ENCODE measurements around the gene ANGPTL8. TPM values are rescaled to one million over a fixed set of nuclear protein-coding genes. Genes with fewer than 3 reads are reported as not detected.
A peak's percentile ranks its signal among the peaks of the same experiment; 100 is the strongest.

ANGPTL8 gene
- total and polyA plus RNA-seq, 2 of the 13 experiments (the other 11 are each of a cell fraction or from before 2014, with no cell fraction given): 27.3 to 243 TPM

GRCh38 chr19:11242864-11243797, 3.7 kb downstream of the ANGPTL8 start (continued):
- no peak for TF ChIP-seq ZHX2 (IDR thresholded peaks at IDR 0.05; ENCODE audit: low read depth)
- no peak for TF ChIP-seq ZHX2 (CRISPR knock-in tag; IDR thresholded peaks at IDR 0.05; ENCODE audit: borderline replicate concordance)
- TF ChIP-seq E2F5 (CRISPR knock-in tag; conservative IDR thresholded peaks at IDR 0.05): no peak
- no peak for TF ChIP-seq AHR (CRISPR knock-in tag; IDR thresholded peaks at IDR 0.05)
- TF ChIP-seq ZNF224 (CRISPR knock-in tag; IDR thresholded peaks at IDR 0.05): peak; percentile 75; the same call in 1 of the 2 replicates
- no peak for TF ChIP-seq ASH2L (IDR thresholded peaks at IDR 0.05; ENCODE audit: insufficient read length, low read depth, low read length)
- no peak for TF ChIP-seq NKX3-1 (CRISPR knock-in tag; IDR thresholded peaks at IDR 0.05)
- no peak for TF ChIP-seq ZNF510 (CRISPR knock-in tag; IDR thresholded peaks at IDR 0.05; ENCODE audit: low read depth)
- TF ChIP-seq FOXK1 (CRISPR knock-in tag; IDR thresholded peaks at IDR 0.05; ENCODE audit: borderline replicate concordance, low read depth): no peak
- TF ChIP-seq NR2F6 (IDR thresholded peaks at IDR 0.05): no peak
- TF ChIP-seq NR2F6 (CRISPR knock-in tag; IDR thresholded peaks at IDR 0.05): 0 out of 2 replicates have a peak, but pooled peaks have one; percentile 15
- 0 out of 2 replicates have a peak, but pooled peaks have one; percentile 28 for TF ChIP-seq ZBTB33 (CRISPR knock-in tag; IDR thresholded peaks at IDR 0.05)
- TF ChIP-seq MAFF (IDR thresholded peaks at IDR 0.05; ENCODE audit: low read depth, low read length): peak; percentile 76
- no peak for TF ChIP-seq SRSF9 (IDR thresholded peaks at IDR 0.05; ENCODE audit: borderline replicate concordance, insufficient read depth, low read depth, low read length, poor library complexity, severe bottlenecking)
- no peak for TF ChIP-seq ZNF235 (CRISPR knock-in tag; IDR thresholded peaks at IDR 0.05; ENCODE audit: borderline replicate concordance)
- no peak for TF ChIP-seq ZNF883 (CRISPR knock-in tag; IDR thresholded peaks at IDR 0.05; ENCODE audit: not compliant biosample characterization)
- TF ChIP-seq RAD21 (CRISPR knock-in tag; IDR thresholded peaks at IDR 0.05): no peak
- no peak for TF ChIP-seq RNF219 (CRISPR knock-in tag; IDR thresholded peaks at IDR 0.05)

Measured in HepG2 (cell line).